Activated naive CD8-positive, alpha-beta T cell treated with anti-CD3 and anti-CD28 coated beads, Interleukin-2, amount 10 ng/mL, durations not matched to agents 7 days and 5 days (primary cell): ENCODE measurements around the gene ZNF514. TPM values are rescaled to one million over a fixed set of nuclear protein-coding genes. Genes with fewer than 3 reads are reported as not detected.
"Not testable (repeated sequence)": the region's sequence is repeated elsewhere in the genome, so short reads cannot be mapped to it uniquely, and the experiment has no call there.

Experiments
- ATAC-seq: fragments of 150-1000 bp; cut with Tn5 transposase; one replicate; pipeline ENCODE4 v1.10.0; 2021; ENCODE audit warnings: low read depth, moderate library complexity
- POLR2A ChIA-PET: fragments of 350-600 bp; sonication (Branson Sonifier 250); formaldehyde crosslinking; loops from one replicate; lab custom pipeline; 2021; ENCODE audit warnings: antibody characterized with exemption; lab: Charles Lee
- DNase-seq: peaks from one replicate; pipeline ENCODE4 v3.0.0; 2021
- H3K27ac Mint-ChIP-seq: one replicate; pipeline ENCODE4 v1.8.0; 2022; ENCODE audit warnings: mild to moderate bottlenecking, mixed read lengths
- H3K27me3 Mint-ChIP-seq: one replicate; pipeline ENCODE4 v1.8.0; 2022; ENCODE audit warnings: mild to moderate bottlenecking, moderate library complexity, mixed read lengths
- H3K36me3 Mint-ChIP-seq: one replicate; pipeline ENCODE4 v1.8.0; 2021; ENCODE audit warnings: mild to moderate bottlenecking, mixed read lengths
- H3K4me1 Mint-ChIP-seq: one replicate; pipeline ENCODE4 v1.8.0; 2021; ENCODE audit warnings: mixed read lengths
- H3K4me3 Mint-ChIP-seq: one replicate; pipeline ENCODE4 v1.8.0; 2022; ENCODE audit warnings: mild to moderate bottlenecking, moderate library complexity, mixed read lengths
- H3K9me3 Mint-ChIP-seq: one replicate; pipeline ENCODE4 v1.8.0; 2021; ENCODE audit warnings: mixed read lengths
- total RNA-seq, 2 experiments: library from RNA; stranded (reverse); gene quantifications; one replicate each; pipeline ENCODE4 v1.2.3, GENCODE V29; 2021

ZNF514 gene
- total RNA-seq, result 10 to 100 TPM; 22.7 to 26.7 TPM

DNA sequence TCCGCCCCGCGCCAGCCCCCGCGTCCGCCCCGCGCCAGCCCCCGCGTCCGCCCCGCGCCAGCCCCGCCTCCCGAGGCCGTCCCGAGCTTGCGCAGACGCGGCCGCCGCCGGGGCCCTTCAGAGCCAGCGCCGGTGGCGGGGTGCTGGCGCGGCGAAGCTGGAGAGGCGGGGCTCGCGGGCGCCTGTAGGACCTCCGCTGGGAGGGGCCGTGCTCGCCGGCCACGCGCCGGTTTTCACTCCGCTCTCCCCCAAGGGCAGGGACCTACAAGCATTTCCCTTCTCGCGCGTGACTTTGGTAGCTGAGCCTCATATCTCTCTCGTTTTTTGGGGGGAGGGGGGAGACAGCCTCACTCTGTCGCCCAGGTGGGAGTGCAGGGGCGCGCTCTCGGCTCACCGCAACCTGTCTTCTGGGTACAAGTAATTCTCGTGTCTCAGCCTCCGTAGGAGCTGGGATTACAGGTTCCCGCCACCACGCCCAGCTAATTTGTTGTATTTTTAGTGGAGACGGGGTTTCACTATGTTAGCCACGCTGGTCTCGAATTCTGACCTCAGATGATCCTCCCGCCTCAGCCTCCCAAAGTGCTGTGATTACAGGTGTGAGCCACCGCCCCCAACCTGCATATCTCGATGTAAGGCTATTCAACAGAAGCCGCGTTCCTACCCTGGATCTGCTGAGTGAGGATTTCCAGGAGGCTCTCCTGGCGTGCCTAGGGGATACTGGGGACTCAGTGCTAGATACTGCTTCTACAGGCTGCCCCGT is at the start of gene ZNF514:
Gene ZNF514, minus strand, starts transcription at position 159 of the 760 bp plus-strand sequence. CDS start 6,595 bp downstream, outside the sequence.
- POLR2A ChIA-PET, result interaction anchor here (1.1 to 2.1 kb wide), 3 partner anchors 38 to 137 kb away, joined by 3 to 16 read pairs (median 4); partner anchors contain the start of gene MRPS5
- ATAC-seq (peak; percentile 93), DNase-seq (peak; percentile 84)
- H3K4me1 Mint-ChIP-seq, result peaks cover 12% of the 10 kb centered on the region
- H3K4me3 Mint-ChIP-seq, result peak within 1 kb of the TSS; percentile 88
- peaks cover 7% of the 10 kb centered on the region for H3K9me3 Mint-ChIP-seq
- H3K27me3 Mint-ChIP-seq, result no peaks in the 10 kb centered on the region
- H3K36me3 Mint-ChIP-seq, result peaks cover 29% of the 10 kb centered on the region
- peak within 1 kb of the TSS; percentile 89 for H3K27ac Mint-ChIP-seq

DNA sequence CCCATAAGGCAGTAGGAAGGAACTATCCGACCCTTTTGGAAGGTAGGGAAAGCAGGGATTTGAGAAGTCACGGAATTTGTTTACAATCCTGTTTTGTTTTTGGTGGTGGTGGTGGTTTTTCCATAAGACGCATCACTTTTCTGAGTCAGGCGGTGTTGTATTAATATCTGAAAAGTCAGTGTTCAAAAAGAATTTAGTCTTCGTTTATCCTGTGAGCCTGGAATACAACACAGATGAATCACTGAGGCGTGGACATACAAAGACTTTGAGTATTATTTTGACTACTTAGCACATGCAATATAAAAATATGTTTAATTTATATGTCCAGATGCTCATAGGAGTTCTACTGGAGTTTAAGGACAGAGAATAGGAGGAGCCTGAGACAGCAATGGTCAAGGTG is 48.5 kb upstream of the ZNF514 start:
- DNase-seq, result no peak

DNA sequence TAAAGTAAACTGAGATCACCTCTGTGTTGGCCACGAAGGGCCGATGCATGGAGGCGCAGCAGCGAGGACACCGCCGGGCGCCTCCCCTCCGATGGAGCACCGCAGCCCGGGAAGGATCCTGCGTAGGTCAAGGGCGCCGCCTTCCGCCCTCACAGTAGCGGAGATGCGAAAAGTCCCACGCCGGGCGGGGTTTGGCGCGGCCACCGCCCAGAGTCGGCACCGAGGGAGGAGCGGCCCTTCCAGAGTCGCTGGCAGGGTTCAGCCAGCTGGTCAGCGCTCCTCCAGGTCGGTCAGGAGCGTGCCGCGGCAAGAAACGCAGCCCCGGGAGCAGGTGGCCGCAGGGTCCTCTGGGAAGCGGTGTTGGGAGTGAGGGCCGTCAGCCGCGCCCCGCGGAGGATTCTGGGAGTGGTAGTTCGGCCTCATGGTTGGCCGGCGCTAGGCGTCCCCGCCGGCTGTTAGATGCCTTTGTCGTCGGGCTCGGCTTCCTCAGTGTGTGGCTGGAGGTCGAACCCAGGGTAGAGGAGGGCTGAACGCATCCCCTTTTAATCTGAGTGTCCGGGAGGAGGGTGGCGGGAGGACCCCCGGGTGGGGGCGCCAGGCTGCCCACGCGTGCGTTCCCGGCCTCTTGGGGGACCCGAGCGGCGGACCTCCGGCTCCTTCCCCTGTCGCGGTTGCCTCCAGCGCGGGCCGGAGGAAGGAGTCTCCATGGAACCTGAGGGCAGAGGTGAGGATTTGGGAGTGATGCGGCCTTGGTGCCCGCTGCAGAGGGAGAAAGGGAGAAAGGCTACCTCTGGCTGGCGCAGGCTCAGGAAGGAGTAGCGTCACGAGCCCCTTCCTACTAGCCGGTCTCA is 47.7 kb upstream of the ZNF514 start, which contains the start of gene ZNF892:
Gene ZNF892, plus strand, starts transcription at position 411 of the 851 bp plus-strand sequence. Its CDS starts 295 bp downstream, at position 706.
- H3K27me3 Mint-ChIP-seq, result no peaks in the 10 kb centered on the region
- peak; percentile 98 for ATAC-seq
- DNase-seq, result peak; percentile 87
- H3K4me3 Mint-ChIP-seq, result peak within 1 kb of the TSS; percentile 91
- peaks cover 5% of the 10 kb centered on the region for H3K4me1 Mint-ChIP-seq
- H3K36me3 Mint-ChIP-seq, result peaks cover 33% of the 10 kb centered on the region
- POLR2A ChIA-PET, result interaction anchor here (1.0 kb wide), 1 partner anchor 182 kb away, joined by 3 read pairs; the partner anchor contains the start of gene MAL
- peak within 1 kb of the TSS; percentile 71 for H3K27ac Mint-ChIP-seq
- H3K9me3 Mint-ChIP-seq, result peaks cover 31% of the 10 kb centered on the region

More for the DNA sequence above, 48.5 kb upstream of the ZNF514 start:
- peaks cover 5% of the 10 kb centered on the region for H3K4me1 Mint-ChIP-seq
- peak overlapping the region; percentile 91 for H3K4me3 Mint-ChIP-seq
- H3K36me3 Mint-ChIP-seq, result peaks cover 40% of the 10 kb centered on the region
- no peak for ATAC-seq
- H3K27me3 Mint-ChIP-seq, result no peaks in the 10 kb centered on the region
- H3K27ac Mint-ChIP-seq, result no peak overlapping the region
- H3K9me3 Mint-ChIP-seq, result peaks cover 33% of the 10 kb centered on the region
- POLR2A ChIA-PET, result no interaction called here

DNA sequence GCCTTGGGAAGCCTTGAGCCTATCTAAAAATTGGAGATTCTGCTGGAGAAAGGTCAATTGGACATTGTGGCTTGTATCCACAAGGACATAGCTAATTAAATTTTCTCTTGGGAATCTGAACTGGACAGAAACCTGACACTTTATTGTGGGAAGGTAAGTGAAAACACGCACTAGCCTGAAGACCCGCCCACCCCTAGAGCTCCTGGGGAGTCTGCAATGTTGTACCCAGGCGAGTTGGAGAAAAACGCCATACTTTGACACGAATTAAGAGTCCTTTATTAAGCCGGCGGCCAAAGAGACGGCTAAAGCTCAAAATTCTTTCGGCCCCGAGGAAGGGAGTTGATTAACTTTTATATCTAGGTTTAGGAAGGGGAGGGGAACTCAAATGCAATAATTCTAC is 46.4 kb upstream of the ZNF514 start:
- no peaks in the 10 kb centered on the region for H3K27me3 Mint-ChIP-seq

DNA sequence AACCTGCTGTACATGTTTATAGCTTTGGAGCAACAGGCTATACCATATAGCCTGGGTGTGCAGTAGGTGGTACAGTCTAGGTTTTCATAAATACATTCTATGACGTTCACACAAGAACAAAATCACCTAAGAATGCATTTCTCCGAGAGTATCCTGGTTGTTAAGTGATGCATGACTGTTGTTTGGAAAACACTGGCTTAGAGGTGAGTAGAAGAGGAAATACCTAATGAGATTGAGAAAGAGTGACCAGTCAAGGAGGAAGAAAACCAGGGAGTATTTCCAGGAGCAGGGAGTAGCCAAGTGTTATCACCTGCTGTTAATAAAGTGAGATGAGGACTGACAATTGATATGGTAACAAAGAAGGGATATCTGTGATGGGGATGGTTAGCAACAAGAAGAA is 44.7 kb upstream of the ZNF514 start:
- ATAC-seq, result no peak
- POLR2A ChIA-PET, result no interaction called here
- H3K27ac Mint-ChIP-seq, result no peak overlapping the region
- H3K36me3 Mint-ChIP-seq, result peaks cover 11% of the 10 kb centered on the region
- no peak overlapping the region for H3K4me3 Mint-ChIP-seq
- no peaks in the 10 kb centered on the region for H3K27me3 Mint-ChIP-seq
- peaks cover 14% of the 10 kb centered on the region for H3K9me3 Mint-ChIP-seq
- peaks cover 5% of the 10 kb centered on the region for H3K4me1 Mint-ChIP-seq
- no peak for DNase-seq

More for the DNA sequence above, 46.4 kb upstream of the ZNF514 start:
- no peak overlapping the region for H3K27ac Mint-ChIP-seq
- peaks cover 24% of the 10 kb centered on the region for H3K9me3 Mint-ChIP-seq
- H3K4me1 Mint-ChIP-seq, result peaks cover 5% of the 10 kb centered on the region
- H3K4me3 Mint-ChIP-seq, result peak overlapping the region; percentile 91
- ATAC-seq (no peak), DNase-seq (no peak)
- POLR2A ChIA-PET, result no interaction called here
- H3K36me3 Mint-ChIP-seq, result peaks cover 22% of the 10 kb centered on the region

DNA sequence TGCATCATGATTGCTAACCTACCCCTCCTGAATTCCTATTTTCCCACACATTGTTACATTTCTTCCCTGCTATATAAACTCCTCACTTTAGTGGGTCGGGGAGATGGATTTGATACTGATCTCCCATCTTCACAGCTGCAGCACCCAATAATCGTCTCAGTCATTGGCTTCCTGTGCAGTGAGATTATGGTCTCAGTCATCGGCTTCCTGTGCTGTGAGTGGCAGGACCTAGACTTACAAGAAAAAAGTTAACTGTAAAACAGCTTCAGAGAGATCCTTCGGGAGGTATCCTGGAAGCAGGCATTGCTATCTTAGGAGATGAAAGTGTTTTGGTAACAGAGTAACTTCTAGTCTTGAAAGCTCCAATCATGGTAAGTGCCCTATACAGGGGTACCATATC is 44.3 kb upstream of the ZNF514 start:
- Mint-ChIP-seq H3K27me3 (no peaks in the 10 kb centered on the region), H3K4me3 (no peak overlapping the region), H3K9me3 (peaks cover 9% of the 10 kb centered on the region), H3K36me3 (peaks cover 7% of the 10 kb centered on the region), H3K27ac (no peak overlapping the region), H3K4me1 (peaks cover 5% of the 10 kb centered on the region)
- ATAC-seq (no peak), DNase-seq (no peak)
- POLR2A ChIA-PET, result no interaction called here

DNA sequence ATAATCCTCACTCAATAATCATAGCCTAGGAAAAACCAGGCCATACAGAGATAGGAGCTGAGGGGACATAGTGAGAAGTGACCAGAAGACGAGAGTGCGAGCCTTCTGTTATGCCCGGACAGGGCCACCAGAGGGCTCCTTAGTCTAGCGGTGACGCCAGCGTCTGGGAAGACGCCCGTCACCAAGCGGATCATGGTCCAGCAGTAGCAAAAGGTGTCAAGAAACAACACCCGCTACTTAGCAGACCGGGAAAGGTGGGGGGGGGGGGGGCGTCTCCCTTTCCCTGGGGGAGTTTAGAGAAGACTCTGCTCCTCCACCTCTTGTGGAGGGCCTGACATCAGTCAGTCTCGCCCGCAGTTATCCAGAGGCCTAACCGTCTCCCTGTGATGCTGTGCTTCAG is 33.3 kb upstream of the ZNF514 start:
- POLR2A ChIA-PET, H3K36me3 Mint-ChIP-seq, H3K27ac Mint-ChIP-seq, H3K27me3 Mint-ChIP-seq, H3K4me1 Mint-ChIP-seq, H3K4me3 Mint-ChIP-seq, H3K9me3 Mint-ChIP-seq, ATAC-seq: not testable (repeated sequence)
- peak; percentile 54 for DNase-seq

DNA sequence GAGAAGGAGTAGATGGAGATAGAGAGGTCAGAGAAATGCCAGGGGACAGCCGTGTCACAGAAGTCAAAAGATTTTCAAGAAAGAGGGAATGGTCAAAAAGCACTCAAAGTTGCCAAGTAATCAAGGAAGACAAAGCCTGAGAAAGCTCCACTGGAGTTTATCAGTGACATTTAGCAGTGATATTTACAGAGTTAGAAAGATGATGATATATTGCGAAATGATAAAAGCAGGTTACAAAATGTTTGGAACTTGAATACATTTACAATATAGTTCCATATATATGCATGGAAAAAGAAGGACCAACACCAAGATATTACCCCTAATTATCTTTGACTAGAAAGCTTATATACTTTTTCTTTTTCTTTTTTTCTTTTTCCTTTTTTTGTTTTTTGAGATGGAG is 26.3 kb upstream of the ZNF514 start:
- DNase-seq (no peak), ATAC-seq (no peak)
- Mint-ChIP-seq H3K4me3 (no peak overlapping the region), H3K4me1 (no peaks in the 10 kb centered on the region), H3K9me3 (peaks cover 17% of the 10 kb centered on the region), H3K27ac (no peak overlapping the region), H3K27me3 (peaks cover 6% of the 10 kb centered on the region), H3K36me3 (peaks cover 33% of the 10 kb centered on the region)
- POLR2A ChIA-PET, result no interaction called here

DNA sequence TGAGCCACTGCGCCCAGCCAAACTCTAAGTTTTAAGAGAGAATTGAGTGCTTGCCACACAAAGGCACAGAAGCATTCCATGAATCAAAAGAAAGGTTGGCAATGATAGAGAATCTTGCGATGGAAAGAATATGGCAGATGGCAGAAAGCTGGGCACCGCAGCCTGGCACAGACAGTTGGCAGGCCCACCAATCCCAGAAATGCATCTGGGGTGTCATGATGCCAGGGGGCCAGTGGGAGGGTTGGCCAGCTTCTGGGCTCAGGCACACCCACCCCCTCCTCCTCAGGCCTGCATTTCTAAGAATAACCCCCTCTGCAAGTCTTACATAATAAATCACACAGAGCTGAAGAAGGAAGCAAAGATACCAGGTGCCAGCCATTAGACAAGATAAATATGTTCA is 25.5 kb upstream of the ZNF514 start:
- Mint-ChIP-seq H3K9me3 (peaks cover 22% of the 10 kb centered on the region), H3K36me3 (peaks cover 41% of the 10 kb centered on the region), H3K27me3 (peaks cover 5% of the 10 kb centered on the region), H3K4me1 (no peaks in the 10 kb centered on the region), H3K27ac (no peak overlapping the region), H3K4me3 (no peak overlapping the region)
- DNase-seq, result no peak
- no peak for ATAC-seq
- POLR2A ChIA-PET, result no interaction called here

DNA sequence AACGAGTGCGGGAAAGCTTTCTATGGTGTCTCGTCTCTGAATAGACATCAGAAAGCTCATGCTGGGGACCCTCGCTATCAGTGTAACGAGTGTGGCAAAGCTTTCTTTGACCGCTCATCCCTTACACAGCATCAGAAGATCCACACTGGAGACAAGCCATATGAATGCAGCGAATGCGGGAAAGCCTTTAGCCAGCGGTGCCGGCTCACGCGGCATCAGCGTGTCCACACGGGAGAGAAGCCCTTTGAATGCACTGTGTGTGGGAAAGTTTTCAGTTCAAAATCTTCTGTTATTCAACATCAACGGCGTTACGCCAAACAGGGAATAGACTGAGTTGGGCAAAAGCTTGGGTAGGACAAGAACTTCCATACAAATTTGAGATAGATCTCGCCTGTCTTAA is 22.1 kb upstream of the ZNF514 start:
- H3K27me3 Mint-ChIP-seq, result no peaks in the 10 kb centered on the region
- H3K36me3 Mint-ChIP-seq, result peaks cover 69% of the 10 kb centered on the region
- POLR2A ChIA-PET, result no interaction called here
- DNase-seq (no peak), ATAC-seq (no peak)
- H3K27ac Mint-ChIP-seq, result no peak overlapping the region
- H3K4me3 Mint-ChIP-seq, result no peak overlapping the region
- no peaks in the 10 kb centered on the region for H3K4me1 Mint-ChIP-seq
- H3K9me3 Mint-ChIP-seq, result peaks cover 29% of the 10 kb centered on the region

DNA sequence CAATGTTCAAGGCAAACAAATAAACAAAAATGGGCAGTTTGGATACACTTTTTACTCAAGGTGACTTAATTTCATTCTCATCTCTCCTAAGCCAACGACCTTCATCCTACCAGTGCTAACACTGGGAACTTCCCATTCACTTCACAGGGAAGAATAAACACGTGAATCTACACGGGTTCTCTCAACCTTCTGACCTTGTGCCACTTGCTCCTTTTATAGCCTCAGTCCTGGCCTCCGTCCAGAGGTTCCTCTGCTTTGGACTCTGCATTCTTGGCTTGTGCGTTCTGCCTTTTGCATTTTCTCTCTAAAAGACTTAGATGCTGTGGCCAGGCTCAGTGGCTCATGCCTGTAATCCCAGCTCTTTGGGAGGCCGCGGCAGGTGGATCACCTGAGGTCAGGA is 19.8 kb upstream of the ZNF514 start:
- no peak for ATAC-seq
- Mint-ChIP-seq H3K9me3 (peaks cover 28% of the 10 kb centered on the region), H3K36me3 (peaks cover 70% of the 10 kb centered on the region), H3K4me1 (no peaks in the 10 kb centered on the region), H3K27ac (no peak overlapping the region), H3K27me3 (no peaks in the 10 kb centered on the region), H3K4me3 (no peak overlapping the region)
- DNase-seq, result no peak
- POLR2A ChIA-PET, result no interaction called here

DNA sequence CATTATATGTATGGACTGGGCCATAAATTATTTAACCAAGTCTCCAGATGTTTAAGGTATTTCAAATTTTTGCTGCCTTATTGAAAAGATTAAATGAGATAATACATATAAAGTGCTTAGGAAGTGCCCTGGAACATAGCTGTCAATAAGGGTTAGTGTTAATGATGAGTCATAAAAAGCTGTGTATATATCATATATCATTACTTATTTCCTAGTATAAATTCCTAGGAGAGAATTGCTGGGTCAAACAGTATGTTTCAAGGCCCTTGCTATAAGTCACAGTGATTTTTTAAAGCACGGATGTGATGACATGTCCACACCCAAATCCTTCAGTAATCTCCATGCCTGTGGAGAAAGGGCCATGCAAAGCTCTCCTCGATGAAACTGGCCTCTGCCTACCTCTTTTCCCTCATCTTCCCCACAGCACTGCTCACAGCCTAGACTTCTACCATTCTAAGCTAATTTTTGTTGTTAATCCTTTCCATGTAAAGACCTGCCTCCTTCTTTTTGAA is 14.4 kb upstream of the ZNF514 start:
- Mint-ChIP-seq H3K36me3 (peaks cover 23% of the 10 kb centered on the region), H3K27me3 (no peaks in the 10 kb centered on the region), H3K4me3 (no peak overlapping the region), H3K4me1 (no peaks in the 10 kb centered on the region), H3K27ac (no peak overlapping the region), H3K9me3 (peaks cover 9% of the 10 kb centered on the region)
- POLR2A ChIA-PET, result interaction anchor here (1.2 kb wide), 1 partner anchor 9 kb away, joined by 3 read pairs; no protein-coding TSS in a partner anchor
- DNase-seq (no peak), ATAC-seq (no peak)

DNA sequence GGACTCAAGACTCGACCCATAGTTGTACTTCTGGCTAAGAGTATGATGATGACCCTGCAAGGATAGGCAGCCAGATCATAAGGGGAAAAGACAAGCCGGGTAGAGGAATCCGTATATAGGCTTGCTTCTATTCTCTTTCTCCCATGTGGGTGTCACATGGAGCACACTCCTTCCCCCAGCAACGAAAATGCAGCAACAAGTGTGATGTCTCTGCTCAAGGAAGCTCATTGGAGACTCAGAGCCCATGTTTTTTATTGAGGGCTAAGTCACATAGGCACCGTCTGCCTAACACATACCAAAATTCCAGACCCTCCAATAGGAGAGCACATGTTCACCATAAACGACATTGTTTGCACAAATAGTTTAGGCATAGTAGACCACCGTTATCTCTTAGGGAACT is 12.3 kb upstream of the ZNF514 start:
- no peak overlapping the region for H3K27ac Mint-ChIP-seq
- POLR2A ChIA-PET, result no interaction called here
- DNase-seq (no peak), ATAC-seq (no peak)
- peaks cover 10% of the 10 kb centered on the region for H3K36me3 Mint-ChIP-seq
- H3K4me1 Mint-ChIP-seq, result peaks cover 3% of the 10 kb centered on the region
- H3K27me3 Mint-ChIP-seq, result no peaks in the 10 kb centered on the region
- no peak overlapping the region for H3K4me3 Mint-ChIP-seq
- H3K9me3 Mint-ChIP-seq, result peaks cover 8% of the 10 kb centered on the region
